Gastrocnemius medialis (tissue), 4 donors: ENCODE results near the gene FBXL16. TPM values are rescaled to one million over a fixed set of nuclear protein-coding genes. Genes with fewer than 3 reads are reported as not detected.

Experiments
- ATAC-seq, 2 donors: fragments of 150-250 bp; one replicate each; pipeline ENCODE4 v1.9.1; 2016
- DNase-seq, 2 donors: peaks; one replicate each; pipeline ENCODE4 v3.0.0-alpha.2; 2019
- H3K27ac ChIP-seq, 4 donors: fragments of 200-600 bp; sonication (generic); 1 replicate in 1 of 4; 2 replicates in 3 of 4; pipeline ENCODE4 v1.5.1; 2016 to 2018; ENCODE audit warnings: mild to moderate bottlenecking in 2 of 4, moderate library complexity in 1 of 4
- H3K27me3 ChIP-seq, 3 donors: fragments of 200-600 bp; sonication (generic) in 2 of 3; 1 replicate in 1 of 3; 2 replicates in 2 of 3; pipeline versions ENCODE4 v1.5.1 to v1.6.0; 2016 to 2019; ENCODE audit warnings: mild to moderate bottlenecking in 1 of 3, moderate library complexity in 1 of 3
- H3K36me3 ChIP-seq, 2 donors: fragments of 200-600 bp; sonication (generic) in 1 of 2; one replicate each; pipeline ENCODE4 v1.5.1; 2017 to 2018
- H3K4me1 ChIP-seq, 2 donors: fragments of 200-600 bp; sonication (generic) in 1 of 2; one replicate each; pipeline ENCODE4 v1.5.1; 2016 to 2017; ENCODE audit warnings: mild to moderate bottlenecking in 2 of 2
- H3K4me3 ChIP-seq, 4 donors: fragments of 200-600 bp; sonication (generic) in 3 of 4; 1 replicate in 1 of 4; 2 replicates in 3 of 4; pipeline ENCODE4 v1.5.1; 2016 to 2019; ENCODE audit warnings: mild to moderate bottlenecking in 2 of 4
- H3K9me3 ChIP-seq, 3 donors: fragments of 200-600 bp; sonication (generic) in 2 of 3; 1 replicate in 1 of 3; 2 replicates in 2 of 3; pipeline ENCODE4 v1.5.1; 2016 to 2019
- POLR2A ChIP-seq, 2 donors: fragments of 450-650 bp; IDR thresholded peaks; one replicate each; pipeline ENCODE4 v1.6.1; 2017; ENCODE audit warnings: antibody characterized with exemption in 2 of 2, mild to moderate bottlenecking in 2 of 2, moderate library complexity in 2 of 2
- in situ Hi-C, 4 donors: fragments of 200-750 bp; cut with MboI; loops; one replicate each; pipeline versions ENCODE4 v1.15.0 to v1.8.0; 2017; ENCODE audit warnings: low sequenced_read_pairs in 4 of 4
- intact Hi-C: fragments of 100-400 bp; cut with DNase I; formaldehyde crosslinking; loops from one replicate; pipeline ENCODE4 v1.15.1; 2023; ENCODE audit warnings: low total_unique reads
- total RNA-seq, 4 donors: library from RNA; depleted of rRNA; stranded (reverse); fragments of >200 nt; gene quantifications; one replicate each; pipeline versions ENCODE4 v1.1.0 to v1.2.3, GENCODE V29; 2016
- TF ChIP-seq, protein P1 (sequence below), 5 experiments: fragments of 450-650 bp in 3 of 5; fragments of 200-600 bp in 2 of 5; sonication (generic) in 2 of 5; IDR thresholded peaks in 4 of 5; conservative IDR thresholded peaks in 1 of 5; 1 replicate in 4 of 5; 2 replicates in 1 of 5; pipeline ENCODE4 v1.5.1; 2016 to 2019; ENCODE audit warnings: antibody characterized with exemption in 5 of 5, mild to moderate bottlenecking in 3 of 5, moderate library complexity in 3 of 5

FBXL16 gene
- total RNA-seq, 4 donors from 2014 or later = not detected

DNA sequence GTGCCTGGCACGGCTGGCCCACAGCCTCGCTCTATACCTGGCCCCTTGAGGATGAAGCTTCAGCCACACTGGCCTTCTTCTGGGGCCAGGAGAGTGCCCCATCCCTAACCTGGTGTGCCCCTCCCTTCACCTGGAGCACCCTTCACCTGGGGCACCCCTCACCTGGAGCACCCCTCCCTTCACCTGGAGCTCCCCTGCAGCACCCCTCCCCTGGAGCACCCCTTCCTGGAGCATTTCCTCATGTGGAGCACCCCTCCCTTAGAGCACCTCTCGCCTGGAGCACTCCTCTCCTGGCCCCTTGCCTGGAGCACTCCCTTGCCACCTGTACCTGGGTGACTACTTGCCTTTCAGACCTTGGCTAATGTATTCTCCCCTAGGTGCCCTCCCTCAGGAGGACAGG lies 2.4 kb upstream of the FBXL16 start:
- in situ Hi-C loops = no loop called here
- DNase-seq = no peak
- H3K4me3 ChIP-seq = no peak overlapping the region
- no peaks in the 10 kb centered on the region for H3K9me3 ChIP-seq
- TF ChIP-seq, protein P1, sequence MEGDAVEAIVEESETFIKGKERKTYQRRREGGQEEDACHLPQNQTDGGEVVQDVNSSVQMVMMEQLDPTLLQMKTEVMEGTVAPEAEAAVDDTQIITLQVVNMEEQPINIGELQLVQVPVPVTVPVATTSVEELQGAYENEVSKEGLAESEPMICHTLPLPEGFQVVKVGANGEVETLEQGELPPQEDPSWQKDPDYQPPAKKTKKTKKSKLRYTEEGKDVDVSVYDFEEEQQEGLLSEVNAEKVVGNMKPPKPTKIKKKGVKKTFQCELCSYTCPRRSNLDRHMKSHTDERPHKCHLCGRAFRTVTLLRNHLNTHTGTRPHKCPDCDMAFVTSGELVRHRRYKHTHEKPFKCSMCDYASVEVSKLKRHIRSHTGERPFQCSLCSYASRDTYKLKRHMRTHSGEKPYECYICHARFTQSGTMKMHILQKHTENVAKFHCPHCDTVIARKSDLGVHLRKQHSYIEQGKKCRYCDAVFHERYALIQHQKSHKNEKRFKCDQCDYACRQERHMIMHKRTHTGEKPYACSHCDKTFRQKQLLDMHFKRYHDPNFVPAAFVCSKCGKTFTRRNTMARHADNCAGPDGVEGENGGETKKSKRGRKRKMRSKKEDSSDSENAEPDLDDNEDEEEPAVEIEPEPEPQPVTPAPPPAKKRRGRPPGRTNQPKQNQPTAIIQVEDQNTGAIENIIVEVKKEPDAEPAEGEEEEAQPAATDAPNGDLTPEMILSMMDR (IDR thresholded peaks at IDR 0.05 in 4 of 5, conservative IDR thresholded peaks at IDR 0.05 in 1 of 5) = no peak
- TF ChIP-seq POLR2A (IDR thresholded peaks at IDR 0.05) = no peak
- no peak for ATAC-seq
- intact Hi-C loops = no loop called here
- H3K27ac ChIP-seq = no peak overlapping the region
- H3K4me1 ChIP-seq = peaks cover 0 to 4% of the 10 kb centered on the region in 2 donors
- peaks cover 69 to 74% (median 73%) of the 10 kb centered on the region in 3 donors for H3K27me3 ChIP-seq
- no peaks in the 10 kb centered on the region for H3K36me3 ChIP-seq

DNA sequence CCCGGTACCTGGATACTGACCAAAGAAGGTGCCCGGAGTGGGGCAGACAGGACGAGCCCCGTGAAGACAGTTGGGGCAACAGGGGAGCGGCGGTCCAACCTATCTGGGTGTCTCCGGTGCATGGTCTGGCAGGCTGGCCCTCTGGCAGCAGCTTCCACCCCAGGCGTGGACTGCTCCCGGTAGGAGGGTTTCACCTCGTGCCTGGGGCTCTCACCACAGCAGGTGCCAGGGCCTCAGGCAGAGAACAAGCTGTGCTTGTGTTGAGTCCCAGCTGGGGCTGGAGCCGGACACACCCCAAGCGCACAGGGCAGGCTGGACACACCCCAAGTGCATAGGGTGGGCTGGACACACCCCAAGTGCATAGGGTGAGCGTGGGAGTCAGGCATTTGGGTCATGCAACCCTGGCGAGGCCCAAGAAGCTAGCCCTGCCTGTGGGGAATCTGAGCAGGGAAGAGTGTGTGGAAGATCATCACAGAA lies 1.5 kb upstream of the FBXL16 start:
- Histone ChIP-seq H3K27ac (no peak overlapping the region), H3K4me1 (peaks cover 0 to 4% of the 10 kb centered on the region in 2 donors), H3K27me3 (peaks cover 78 to 84% (median 82%) of the 10 kb centered on the region in 3 donors), H3K36me3 (no peaks in the 10 kb centered on the region), H3K9me3 (no peaks in the 10 kb centered on the region), H3K4me3 (no peak overlapping the region)
- DNase-seq = no peak
- in situ Hi-C loops (no loop called here), intact Hi-C loops (no loop called here)
- TF ChIP-seq, protein P1 (IDR thresholded peaks at IDR 0.05 in 4 of 5, conservative IDR thresholded peaks at IDR 0.05 in 1 of 5) = no peak
- TF ChIP-seq POLR2A (IDR thresholded peaks at IDR 0.05) = no peak
- no peak for ATAC-seq

DNA sequence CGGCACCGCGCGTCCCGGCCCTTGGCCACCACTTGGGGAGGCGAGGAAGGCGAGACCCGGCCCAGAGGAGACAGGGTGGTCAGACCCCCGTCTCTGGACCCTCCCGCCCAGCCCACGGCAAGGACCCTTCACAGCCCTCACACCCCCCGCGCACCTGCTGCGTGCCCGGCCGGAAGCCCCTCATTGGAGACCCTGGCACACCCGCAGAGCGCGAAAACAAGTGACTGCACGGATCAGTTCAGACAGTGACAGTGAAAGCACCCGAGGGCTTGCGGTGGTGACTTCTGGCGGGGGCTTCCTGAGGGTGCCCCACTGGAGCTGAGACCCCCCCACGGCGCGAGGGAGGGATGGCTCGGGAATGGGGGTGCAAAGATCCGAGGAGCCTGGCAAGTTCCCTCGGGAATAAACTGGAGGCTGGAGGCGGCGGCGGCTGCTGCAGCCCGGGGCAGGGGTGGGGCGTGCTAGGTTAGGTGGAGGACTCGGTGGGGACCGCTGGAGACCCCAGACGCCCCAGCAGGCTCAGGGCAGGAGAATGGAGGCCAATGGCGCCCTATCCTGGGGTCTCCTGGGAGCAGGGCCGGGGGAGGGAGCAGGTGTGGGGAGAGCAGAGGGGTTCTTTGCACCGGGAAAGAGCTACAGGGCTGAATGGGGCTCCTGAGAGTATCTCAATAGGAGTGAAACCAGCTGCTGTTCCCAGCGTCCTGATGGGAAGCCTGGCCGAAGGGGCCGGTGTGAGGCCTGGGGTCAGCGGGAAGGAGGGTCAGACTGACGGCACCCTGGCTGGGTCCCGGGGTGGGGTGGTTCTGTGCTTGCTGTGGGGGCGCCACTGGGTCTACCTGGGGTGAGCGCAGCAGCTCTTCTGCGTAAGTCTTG lies 824 bp upstream of the FBXL16 start:
- TF ChIP-seq, protein P1 (IDR thresholded peaks at IDR 0.05 in 4 of 5, conservative IDR thresholded peaks at IDR 0.05 in 1 of 5) = no peak
- TF ChIP-seq POLR2A (IDR thresholded peaks at IDR 0.05) = no peak
- intact Hi-C loops = no loop called here
- Histone ChIP-seq H3K36me3 (no peaks in the 10 kb centered on the region), H3K27ac (no peak overlapping the region), H3K27me3 (peaks cover 80 to 89% (median 89%) of the 10 kb centered on the region in 3 donors), H3K4me1 (peaks cover 0 to 4% of the 10 kb centered on the region in 2 donors), H3K9me3 (no peaks in the 10 kb centered on the region), H3K4me3 (no peak overlapping the region)
- in situ Hi-C loops = no loop called here
- ATAC-seq (no peak), DNase-seq (no peak)

DNA sequence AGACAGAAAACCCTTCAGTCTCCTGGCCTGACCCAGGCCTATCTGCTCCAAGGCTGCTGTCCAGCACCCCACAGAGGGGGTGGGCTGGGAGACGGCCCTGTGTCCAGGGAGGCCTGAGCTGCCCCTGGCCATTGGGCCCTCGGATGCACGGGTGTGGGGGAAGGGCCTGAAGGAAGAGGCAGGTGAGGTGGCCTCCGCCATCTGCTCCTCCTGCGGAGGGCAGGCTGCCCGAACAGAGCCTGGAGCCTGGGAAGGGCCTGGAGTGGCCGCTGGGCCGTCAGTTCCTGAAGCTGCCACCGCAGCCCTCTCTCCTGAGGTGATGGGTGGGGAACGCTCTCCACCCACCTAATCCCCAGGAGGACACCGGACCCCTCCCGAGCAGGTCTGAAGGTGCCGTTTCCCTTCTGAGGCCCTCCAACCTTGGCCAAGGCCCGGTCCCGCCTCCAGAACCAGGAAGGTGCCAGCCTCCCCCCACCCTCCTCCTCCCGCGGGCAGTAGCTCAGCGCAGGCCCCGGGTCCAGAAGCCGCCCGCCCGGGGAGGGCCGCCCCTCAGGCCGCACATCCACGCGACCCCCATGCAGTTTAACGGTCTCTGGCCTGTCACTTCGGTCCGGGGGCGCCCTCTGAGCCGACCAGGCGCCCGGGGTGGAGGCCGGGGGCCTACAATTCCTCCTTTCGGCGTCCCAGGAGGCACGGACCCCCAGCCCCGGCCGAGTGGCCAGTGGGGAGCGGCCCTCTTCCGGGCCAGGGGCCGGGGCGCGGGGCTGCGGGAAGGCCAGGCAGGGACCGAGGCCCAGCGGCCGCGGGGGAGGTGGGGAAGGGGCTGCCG lies 835 bp downstream of the FBXL16 start:
- Histone ChIP-seq H3K4me1 (peaks cover 0 to 4% of the 10 kb centered on the region in 2 donors), H3K36me3 (no peaks in the 10 kb centered on the region), H3K27me3 (peaks cover 78 to 90% (median 88%) of the 10 kb centered on the region in 3 donors), H3K4me3 (no peak overlapping the region), H3K27ac (no peak overlapping the region), H3K9me3 (no peaks in the 10 kb centered on the region)
- in situ Hi-C loops (no loop called here), intact Hi-C loops (no loop called here)
- DNase-seq (no peak), ATAC-seq (no peak)
- TF ChIP-seq, protein P1 (IDR thresholded peaks at IDR 0.05 in 4 of 5, conservative IDR thresholded peaks at IDR 0.05 in 1 of 5) = no peak
- TF ChIP-seq POLR2A (IDR thresholded peaks at IDR 0.05) = no peak
